CD4-positive, CD25-positive, alpha-beta regulatory T cell (primary cell): ENCODE data around the gene ASMTL. TPM values are rescaled to one million over a fixed set of nuclear protein-coding genes. Genes with fewer than 3 reads are reported as not detected.

Source experiments
- ATAC-seq, 2 donors: fragments of 150-1000 bp; cut with Tn5 transposase; one replicate each; pipeline ENCODE4 v1.10.0; 2021; ENCODE audit warnings: low read depth in 2 of 2, moderate number of reproducible peaks in 2 of 2, moderate library complexity in 1 of 2
- DNase-seq, 3 donors: peaks; one replicate each; pipeline versions ENCODE4 v3.0.0 to v3.0.0-alpha.2; 2012 to 2022; ENCODE audit warnings: mixed read lengths in 1 of 3
- H3K27ac ChIP-seq: one replicate; pipeline ENCODE4 v1.7.0; 2013; ENCODE audit warnings: mild to moderate bottlenecking, low read length; ENCODE audit not compliant: insufficient read depth, poor library complexity, severe bottlenecking
- H3K27me3 ChIP-seq: one replicate; pipeline ENCODE4 v1.7.0; 2013; ENCODE audit warnings: low read length; ENCODE audit not compliant: control insufficient read depth, insufficient read depth
- H3K36me3 ChIP-seq: one replicate; pipeline ENCODE4 v1.7.0; 2013; ENCODE audit warnings: mild to moderate bottlenecking, low read length, moderate library complexity; ENCODE audit not compliant: control insufficient read depth, insufficient read depth
- H3K4me1 ChIP-seq: 2 replicates; pipeline ENCODE4 v1.7.0; 2013; ENCODE audit warnings: mild to moderate bottlenecking, low read length; ENCODE audit not compliant: insufficient read depth, control insufficient read depth, poor library complexity, severe bottlenecking
- H3K4me3 ChIP-seq: one replicate; pipeline ENCODE4 v1.7.0; 2013; ENCODE audit warnings: low read depth, mild to moderate bottlenecking, low read length, moderate library complexity
- H3K9me3 ChIP-seq, 2 experiments: 1 replicate in 1 of 2; 2 replicates in 1 of 2; pipeline ENCODE4 v1.7.0; 2013; ENCODE audit warnings: low read length in 2 of 2, mild to moderate bottlenecking in 1 of 2, moderate library complexity in 1 of 2; ENCODE audit not compliant: control insufficient read depth in 2 of 2
- H3K27ac Mint-ChIP-seq, 3 donors: one replicate each; pipeline ENCODE4 v1.8.0; 2020 to 2022; ENCODE audit warnings: mild to moderate bottlenecking in 3 of 3, mixed read lengths in 3 of 3, moderate library complexity in 2 of 3
- H3K27me3 Mint-ChIP-seq: one replicate; pipeline ENCODE4 v1.8.0; 2022; ENCODE audit warnings: mild to moderate bottlenecking, mixed read lengths
- H3K36me3 Mint-ChIP-seq: one replicate; pipeline ENCODE4 v1.8.0; 2020; ENCODE audit warnings: mixed read lengths
- H3K4me1 Mint-ChIP-seq, 4 donors: one replicate each; pipeline ENCODE4 v1.8.0; 2020 to 2022; ENCODE audit warnings: mixed read lengths in 4 of 4, mild to moderate bottlenecking in 1 of 4
- H3K4me3 Mint-ChIP-seq, 4 donors: one replicate each; pipeline ENCODE4 v1.8.0; 2020 to 2022; ENCODE audit warnings: mild to moderate bottlenecking in 4 of 4, mixed read lengths in 4 of 4, moderate library complexity in 3 of 4
- H3K9me3 Mint-ChIP-seq, 7 donors: one replicate each; pipeline ENCODE4 v1.8.0; 2020 to 2022; ENCODE audit warnings: mixed read lengths in 7 of 7, mild to moderate bottlenecking in 3 of 7, moderate library complexity in 2 of 7
- polyA plus RNA-seq, 4 donors: library from polyadenylated mRNA; unstranded; fragments of 300-500 nt; fragmentation: Illumina TruSeq; gene quantifications; one replicate each; pipeline ENCODE4 v1.2.3, GENCODE V29; 2021
- total RNA-seq: library from RNA; stranded (reverse); gene quantifications from one replicate; pipeline ENCODE4 v1.2.3, GENCODE V29; 2022

The ASMTL gene
- total and polyA plus RNA-seq, 5 donors from 2014 or later: 32.1 to 50.1 (median 44.6) TPM

- Histone ChIP-seq H3K4me1 (no peaks in the 10 kb centered on the region), H3K4me3 (no peak overlapping the region), H3K9me3 (peaks cover 16 to 18% of the 10 kb centered on the region in 2 experiments), H3K27ac (no peak overlapping the region), H3K36me3 (peaks cover 24% of the 10 kb centered on the region), H3K27me3 (no peaks in the 10 kb centered on the region)
- H3K27me3 Mint-ChIP-seq: no peaks in the 10 kb centered on the region
- ATAC-seq (no peak), DNase-seq (no peak)
- no peak overlapping the region for H3K27ac Mint-ChIP-seq
- H3K4me1 Mint-ChIP-seq: peaks cover 0 to 7% (median 5%) of the 10 kb centered on the region in 4 donors
- peaks cover 0 to 30% (median 5%) of the 10 kb centered on the region in 7 donors for H3K9me3 Mint-ChIP-seq
- H3K36me3 Mint-ChIP-seq: peaks cover 48% of the 10 kb centered on the region
- no peak overlapping the region for H3K4me3 Mint-ChIP-seq
Measured at GRCh38 chrX:1424147-1424851, 28.4 kb downstream of the ASMTL start.

- peaks cover 0 to 7% (median 5%) of the 10 kb centered on the region in 4 donors for H3K4me1 Mint-ChIP-seq
- Histone ChIP-seq H3K27me3 (no peaks in the 10 kb centered on the region), H3K4me3 (no peak overlapping the region), H3K36me3 (peaks cover 27% of the 10 kb centered on the region), H3K27ac (no peak overlapping the region), H3K9me3 (peaks cover 16 to 23% of the 10 kb centered on the region in 2 experiments), H3K4me1 (no peaks in the 10 kb centered on the region)
- no peaks in the 10 kb centered on the region for H3K27me3 Mint-ChIP-seq
- no peak for DNase-seq
- peak overlapping the region in 1 of 3 donors; percentile 74 for H3K27ac Mint-ChIP-seq
- ATAC-seq: no peak
- H3K9me3 Mint-ChIP-seq: peaks cover 0 to 30% (median 5%) of the 10 kb centered on the region in 7 donors
- no peak overlapping the region for H3K4me3 Mint-ChIP-seq
- H3K36me3 Mint-ChIP-seq: peaks cover 48% of the 10 kb centered on the region
Measured at GRCh38 chrX:1423215-1423614, 29.5 kb downstream of the ASMTL start.

- no peaks in the 10 kb centered on the region for H3K4me1 ChIP-seq
- no peak overlapping the region for H3K27ac ChIP-seq
- H3K27ac Mint-ChIP-seq: no peak overlapping the region
- no peaks in the 10 kb centered on the region for H3K27me3 ChIP-seq
- H3K9me3 ChIP-seq: peaks cover 16 to 23% of the 10 kb centered on the region in 2 experiments
- H3K36me3 Mint-ChIP-seq: peaks cover 46% of the 10 kb centered on the region
- H3K4me1 Mint-ChIP-seq: peaks cover 0 to 7% (median 5%) of the 10 kb centered on the region in 4 donors
- no peaks in the 10 kb centered on the region for H3K27me3 Mint-ChIP-seq
- DNase-seq: no peak
- no peak overlapping the region for H3K4me3 ChIP-seq
- ATAC-seq: no peak
- no peak overlapping the region for H3K4me3 Mint-ChIP-seq
- H3K9me3 Mint-ChIP-seq: peaks cover 0 to 30% (median 5%) of the 10 kb centered on the region in 7 donors
- H3K36me3 ChIP-seq: peaks cover 30% of the 10 kb centered on the region
Measured at GRCh38 chrX:1422135-1422465, 30.6 kb downstream of the ASMTL start.

GRCh38 chrX:1421433-1422134, 31.1 kb downstream of the ASMTL start:
- Mint-ChIP-seq H3K4me3 (no peak overlapping the region), H3K27ac (no peak overlapping the region), H3K36me3 (peaks cover 41% of the 10 kb centered on the region), H3K4me1 (peaks cover 0 to 7% (median 5%) of the 10 kb centered on the region in 4 donors), H3K27me3 (no peaks in the 10 kb centered on the region), H3K9me3 (peaks cover 0 to 30% (median 5%) of the 10 kb centered on the region in 7 donors)
- DNase-seq: no peak
- Histone ChIP-seq H3K4me3 (no peak overlapping the region), H3K27ac (no peak overlapping the region), H3K9me3 (peaks cover 16 to 23% of the 10 kb centered on the region in 2 experiments), H3K36me3 (peaks cover 30% of the 10 kb centered on the region), H3K4me1 (no peaks in the 10 kb centered on the region), H3K27me3 (no peaks in the 10 kb centered on the region)
- ATAC-seq: no peak

- no peak overlapping the region for H3K27ac ChIP-seq
- Mint-ChIP-seq H3K4me1 (peaks cover 0 to 7% (median 5%) of the 10 kb centered on the region in 4 donors), H3K27me3 (no peaks in the 10 kb centered on the region), H3K9me3 (peaks cover 0 to 30% (median 5%) of the 10 kb centered on the region in 7 donors), H3K27ac (peak overlapping the region in 2 of 3 donors; percentile 44 to 65), H3K36me3 (peaks cover 38% of the 10 kb centered on the region), H3K4me3 (no peak overlapping the region)
- no peaks in the 10 kb centered on the region for H3K27me3 ChIP-seq
- peaks cover 16 to 23% of the 10 kb centered on the region in 2 experiments for H3K9me3 ChIP-seq
- ATAC-seq (no peak), DNase-seq (no peak)
- peaks cover 28% of the 10 kb centered on the region for H3K36me3 ChIP-seq
- no peak overlapping the region for H3K4me3 ChIP-seq
- no peaks in the 10 kb centered on the region for H3K4me1 ChIP-seq
Measured at GRCh38 chrX:1420371-1420770, 32.3 kb downstream of the ASMTL start.

GRCh38 chrX:1419545-1420355, 33.0 kb downstream of the ASMTL start:
- no peak for DNase-seq
- Histone ChIP-seq H3K4me3 (no peak overlapping the region), H3K9me3 (peaks cover 16 to 23% of the 10 kb centered on the region in 2 experiments), H3K27ac (no peak overlapping the region), H3K36me3 (peaks cover 26% of the 10 kb centered on the region), H3K27me3 (no peaks in the 10 kb centered on the region), H3K4me1 (no peaks in the 10 kb centered on the region)
- no peaks in the 10 kb centered on the region for H3K27me3 Mint-ChIP-seq
- H3K27ac Mint-ChIP-seq: peak overlapping the region in 1 of 3 donors; percentile 65
- H3K4me3 Mint-ChIP-seq: no peak overlapping the region
- no peak for ATAC-seq
- H3K36me3 Mint-ChIP-seq: peaks cover 31% of the 10 kb centered on the region
- H3K9me3 Mint-ChIP-seq: peaks cover 0 to 28% (median 3%) of the 10 kb centered on the region in 7 donors
- H3K4me1 Mint-ChIP-seq: peaks cover 0 to 4% (median 2%) of the 10 kb centered on the region in 4 donors

GRCh38 chrX:1418901-1419544, 33.7 kb downstream of the ASMTL start:
- Mint-ChIP-seq H3K27ac (no peak overlapping the region), H3K4me1 (peaks cover 0 to 4% (median 2%) of the 10 kb centered on the region in 4 donors)
- no peak for DNase-seq

More at GRCh38 chrX:1418901-1419544, 33.7 kb downstream of the ASMTL start:
- H3K4me1 ChIP-seq: no peaks in the 10 kb centered on the region
- H3K27me3 Mint-ChIP-seq: no peaks in the 10 kb centered on the region
- peak overlapping the region in 1 of 4 donors; percentile 48 for H3K4me3 Mint-ChIP-seq
- H3K9me3 ChIP-seq: peaks cover 16 to 23% of the 10 kb centered on the region in 2 experiments
- no peaks in the 10 kb centered on the region for H3K27me3 ChIP-seq
- H3K36me3 Mint-ChIP-seq: peaks cover 29% of the 10 kb centered on the region
- H3K27ac ChIP-seq: no peak overlapping the region
- ATAC-seq: no peak
- peaks cover 26% of the 10 kb centered on the region for H3K36me3 ChIP-seq
- H3K9me3 Mint-ChIP-seq: peaks cover 0 to 28% (median 2%) of the 10 kb centered on the region in 7 donors
- no peak overlapping the region for H3K4me3 ChIP-seq
